Measurements from ENCODE around the gene SUCO. TPM values are rescaled to one million over a fixed set of nuclear protein-coding genes. Genes with fewer than 3 reads are reported as not detected.
"Not testable (repeated sequence)": the region's sequence is repeated elsewhere in the genome, so short reads cannot be mapped to it uniquely, and the experiment has no call there.

SUCO gene
- total and polyA plus RNA-seq, 2 donors (not counting 3 experiments of a cell fraction or from before 2014, with no cell fraction given) = 5.1 to 27.2 TPM

DNA sequence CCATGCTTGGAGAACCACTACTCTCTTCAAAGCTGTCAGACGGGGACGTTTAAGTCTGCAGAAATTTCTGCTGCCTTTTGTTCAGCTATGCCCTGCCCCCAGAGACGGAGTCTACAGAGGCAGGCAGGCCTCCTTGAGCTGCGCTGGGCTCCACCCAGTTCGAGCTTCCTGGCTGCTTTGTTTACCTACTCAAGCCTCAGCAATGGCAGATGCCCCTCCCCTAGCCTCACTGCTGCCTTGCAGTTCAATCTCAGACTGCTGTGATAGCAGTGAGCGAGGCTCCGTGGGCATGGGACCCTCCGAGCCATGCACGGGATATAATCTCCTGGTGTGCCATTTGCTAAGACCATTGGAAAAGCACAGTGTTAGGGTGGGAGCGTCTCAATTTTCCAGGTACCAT is 63.8 kb downstream of the SUCO start:
- H3K4me3 ChIP-seq (replicated peaks in 1 of 3; ENCODE audit: insufficient read depth in 1 of 3, low read depth in 1 of 3, low read length in 3 of 3); POLR2A ChIA-PET; H3K4me2 ChIP-seq (ENCODE audit: insufficient read depth, low read length); H3K4me1 ChIP-seq (ENCODE audit: control insufficient read depth, extremely low read depth, insufficient read depth, low read length); H3K9ac ChIP-seq (replicated peaks; ENCODE audit: extremely low read depth, insufficient read depth, low read length); H3K9me1 ChIP-seq (replicated peaks; ENCODE audit: control insufficient read depth, extremely low read depth, insufficient read depth, low read length); H3K9me3 ChIP-seq (replicated peaks; ENCODE audit: control insufficient read depth, insufficient read depth, low read length); H3K36me3 ChIP-seq (ENCODE audit: control insufficient read depth in 2 of 2, extremely low read depth in 1 of 2, insufficient read depth in 2 of 2, low read length in 2 of 2); CTCF ChIA-PET; H2AFZ ChIP-seq (ENCODE audit: low read depth, low read length); dilution Hi-C loops (cut with MboI; ENCODE audit: extremely low pct_ligation_motif_present, low sequenced_read_pairs); FAIRE-seq; BruUV-seq (replicated peaks); H4K20me1 ChIP-seq (replicated peaks; ENCODE audit: control insufficient read depth, extremely low read depth, insufficient read depth, low read length); H3K27me3 ChIP-seq (ENCODE audit: control insufficient read depth in 2 of 2, insufficient read depth in 2 of 2, low read length in 2 of 2); H3K27ac ChIP-seq (ENCODE audit: insufficient read depth, low read depth, low read length); intact Hi-C loops (cut with micrococcal nuclease); H3K79me2 ChIP-seq (ENCODE audit: control insufficient read depth, insufficient read depth, low read length); DNase-seq (ENCODE audit: low read depth, low spot score): not testable (repeated sequence)

- intact Hi-C loops (cut with micrococcal nuclease) = no loop called here
- FAIRE-seq (no peak), DNase-seq (ENCODE audit: low read depth, low spot score) (no peak)
- Histone ChIP-seq H3K79me2 (ENCODE audit: control insufficient read depth, insufficient read depth, low read length) (no peaks in the 10 kb centered on the region), H2AFZ (ENCODE audit: low read depth, low read length) (no peak overlapping the region), H3K9me3 (replicated peaks; ENCODE audit: control insufficient read depth, insufficient read depth, low read length) (no peaks in the 10 kb centered on the region), H3K4me1 (ENCODE audit: control insufficient read depth, extremely low read depth, insufficient read depth, low read length) (no peaks in the 10 kb centered on the region), H3K4me3 (replicated peaks in 1 of 3; ENCODE audit: insufficient read depth in 1 of 3, low read depth in 1 of 3, low read length in 3 of 3) (no peak overlapping the region), H3K4me2 (ENCODE audit: insufficient read depth, low read length) (no peak overlapping the region), H3K27me3 (ENCODE audit: control insufficient read depth in 2 of 2, insufficient read depth in 2 of 2, low read length in 2 of 2) (no peaks in the 10 kb centered on the region), H3K27ac (ENCODE audit: insufficient read depth, low read depth, low read length) (no peak overlapping the region), H4K20me1 (replicated peaks; ENCODE audit: control insufficient read depth, extremely low read depth, insufficient read depth, low read length) (no peaks in the 10 kb centered on the region), H3K9ac (replicated peaks; ENCODE audit: extremely low read depth, insufficient read depth, low read length) (no peak overlapping the region), H3K9me1 (replicated peaks; ENCODE audit: control insufficient read depth, extremely low read depth, insufficient read depth, low read length) (no peaks in the 10 kb centered on the region), H3K36me3 (ENCODE audit: control insufficient read depth in 2 of 2, extremely low read depth in 1 of 2, insufficient read depth in 2 of 2, low read length in 2 of 2) (peaks cover 0 to 2% of the 10 kb centered on the region in 2 experiments)
- ChIA-PET POLR2A (no interaction called here), CTCF (no interaction called here)
- no TSS peak for BruUV-seq (replicated peaks)
- dilution Hi-C loops (cut with MboI; ENCODE audit: extremely low pct_ligation_motif_present, low sequenced_read_pairs) = no loop called here
- no peak for TF ChIP-seq POLR2A (IDR thresholded peaks at IDR 0.05; ENCODE audit: low read depth, low read length)
- no peak for TF ChIP-seq MYC (IDR thresholded peaks at IDR 0.05; ENCODE audit: low read depth, low read length)
- TF ChIP-seq, protein P1, sequence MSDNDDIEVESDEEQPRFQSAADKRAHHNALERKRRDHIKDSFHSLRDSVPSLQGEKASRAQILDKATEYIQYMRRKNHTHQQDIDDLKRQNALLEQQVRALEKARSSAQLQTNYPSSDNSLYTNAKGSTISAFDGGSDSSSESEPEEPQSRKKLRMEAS (IDR thresholded peaks at IDR 0.05; ENCODE audit: insufficient read depth, insufficient read length) = no peak
- no peak for TF ChIP-seq EZH2 (IDR thresholded peaks at IDR 0.05; ENCODE audit: borderline replicate concordance, low read depth, low read length, severe bottlenecking)
- TF ChIP-seq POLR2AphosphoS5 (IDR thresholded peaks at IDR 0.05; ENCODE audit: insufficient read depth, low read depth, low read length) = no peak
- TF ChIP-seq FOS (IDR thresholded peaks at IDR 0.05; ENCODE audit: borderline replicate concordance, insufficient read depth, low read length) = no peak
- no peak for TF ChIP-seq CTCF (IDR thresholded peaks at IDR 0.05; ENCODE audit: extremely low read depth in 1 of 2, insufficient read depth in 1 of 2, low read depth in 1 of 2, low read length in 2 of 2)
- no peak for TF ChIP-seq GATA2 (IDR thresholded peaks at IDR 0.05; ENCODE audit: insufficient read depth, insufficient read length, low read depth, low read length)
- no peak for TF ChIP-seq JUN (IDR thresholded peaks at IDR 0.05; ENCODE audit: borderline replicate concordance, insufficient read depth, insufficient read length, low read depth)
These were observed 67.0 kb downstream of the SUCO start for GRCh38 chr1:172599912-172600311.
